Measurements from ENCODE around the gene ATMIN. TPM values are rescaled to one million over a fixed set of nuclear protein-coding genes. Genes with fewer than 3 reads are reported as not detected.

The ATMIN gene
- polyA plus RNA-seq, 1 of the 3 experiments (the other 2 are of a cell fraction): 15.3 TPM

DNA sequence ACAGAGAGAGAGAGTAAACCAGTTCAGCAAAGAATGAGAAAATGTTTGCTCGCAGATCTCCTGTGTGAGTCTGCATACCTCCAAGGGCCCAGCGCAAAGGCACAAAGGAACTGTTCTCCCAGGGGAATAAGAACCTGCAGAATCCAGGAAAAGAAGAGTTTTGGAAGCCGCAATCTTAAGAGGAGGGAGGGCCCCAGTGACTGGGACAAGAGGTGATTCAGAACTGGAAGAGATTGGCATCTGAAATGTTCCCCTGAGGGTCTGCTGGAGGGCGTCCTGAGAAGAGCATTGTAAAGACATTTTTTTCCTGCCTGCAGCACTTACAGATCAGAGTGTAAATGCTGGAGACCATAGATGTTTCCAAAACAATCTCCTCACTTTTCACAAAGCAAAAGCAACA is 6.1 kb downstream of the ATMIN start (continued):
- TF ChIP-seq, protein P1, sequence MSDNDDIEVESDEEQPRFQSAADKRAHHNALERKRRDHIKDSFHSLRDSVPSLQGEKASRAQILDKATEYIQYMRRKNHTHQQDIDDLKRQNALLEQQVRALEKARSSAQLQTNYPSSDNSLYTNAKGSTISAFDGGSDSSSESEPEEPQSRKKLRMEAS (IDR thresholded peaks at IDR 0.05; ENCODE audit: low read depth): no peak
- TF ChIP-seq MXI1 (IDR thresholded peaks at IDR 0.05; ENCODE audit: low read depth, low read length): no peak

DNA sequence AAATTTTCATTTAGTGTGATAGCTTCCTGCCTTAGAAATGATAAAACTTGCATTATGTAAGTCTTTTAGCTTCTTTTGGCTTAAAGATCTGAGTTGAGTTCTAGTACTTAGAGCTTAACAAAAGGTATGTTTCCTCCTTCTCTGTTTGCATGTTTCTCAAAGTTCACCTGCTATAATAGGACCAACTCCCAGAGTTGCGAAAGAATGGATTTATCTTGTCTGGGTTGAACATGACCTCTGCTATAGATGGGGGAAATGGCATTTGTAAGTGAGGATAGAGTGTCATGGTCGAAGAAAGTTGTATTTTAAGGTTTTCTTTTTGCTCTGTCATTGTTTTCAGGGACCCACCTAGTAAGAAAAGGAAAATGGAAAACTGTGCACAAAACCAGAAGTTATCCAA is 7.2 kb downstream of the ATMIN start:
- Histone ChIP-seq H4K20me1 (ENCODE audit: insufficient read depth) (peaks cover 9% of the 10 kb centered on the region; the same call in 1 of the 2 replicates), H2AFZ (ENCODE audit: low read depth) (no peak overlapping the region), H3K79me2 (ENCODE audit: insufficient read depth) (peaks cover 33% of the 10 kb centered on the region), H3K4me1 (ENCODE audit: control insufficient read depth in 1 of 2, insufficient read depth in 2 of 2, low read depth in 1 of 2, low read length in 1 of 2) (peaks cover 0 to 2% of the 10 kb centered on the region in 2 experiments; a peak in 2 of 4 replicates), H3K27ac (ENCODE audit: low read depth in 2 of 2, low read length in 1 of 2) (no peak overlapping the region), H3K27me3 (ENCODE audit: insufficient read depth) (no peaks in the 10 kb centered on the region), H3K9me2 (no peaks in the 10 kb centered on the region), H3K9ac (no peak overlapping the region), H3K4me3 (ENCODE audit: low read depth in 2 of 2, low read length in 1 of 2) (no peak overlapping the region), H3K4me2 (no peak overlapping the region), H3K36me3 (replicated peaks in 1 of 2; ENCODE audit: control insufficient read depth in 1 of 2, insufficient read depth in 2 of 2, low read length in 1 of 2) (peaks cover 40 to 71% of the 10 kb centered on the region in 2 experiments), H3F3A (replicated peaks; ENCODE audit: insufficient read depth) (peaks cover 7% of the 10 kb centered on the region), H3K9me3 (no peaks in the 10 kb centered on the region)
- WGBS (ENCODE audit: low lambda C conversion rate): 89% methylated on average over 2 of the region's 2 CpGs
- DNase-seq: no peak
- TF ChIP-seq, protein P2, sequence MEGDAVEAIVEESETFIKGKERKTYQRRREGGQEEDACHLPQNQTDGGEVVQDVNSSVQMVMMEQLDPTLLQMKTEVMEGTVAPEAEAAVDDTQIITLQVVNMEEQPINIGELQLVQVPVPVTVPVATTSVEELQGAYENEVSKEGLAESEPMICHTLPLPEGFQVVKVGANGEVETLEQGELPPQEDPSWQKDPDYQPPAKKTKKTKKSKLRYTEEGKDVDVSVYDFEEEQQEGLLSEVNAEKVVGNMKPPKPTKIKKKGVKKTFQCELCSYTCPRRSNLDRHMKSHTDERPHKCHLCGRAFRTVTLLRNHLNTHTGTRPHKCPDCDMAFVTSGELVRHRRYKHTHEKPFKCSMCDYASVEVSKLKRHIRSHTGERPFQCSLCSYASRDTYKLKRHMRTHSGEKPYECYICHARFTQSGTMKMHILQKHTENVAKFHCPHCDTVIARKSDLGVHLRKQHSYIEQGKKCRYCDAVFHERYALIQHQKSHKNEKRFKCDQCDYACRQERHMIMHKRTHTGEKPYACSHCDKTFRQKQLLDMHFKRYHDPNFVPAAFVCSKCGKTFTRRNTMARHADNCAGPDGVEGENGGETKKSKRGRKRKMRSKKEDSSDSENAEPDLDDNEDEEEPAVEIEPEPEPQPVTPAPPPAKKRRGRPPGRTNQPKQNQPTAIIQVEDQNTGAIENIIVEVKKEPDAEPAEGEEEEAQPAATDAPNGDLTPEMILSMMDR (IDR thresholded peaks at IDR 0.05): no peak
- TF ChIP-seq NRF1 (IDR thresholded peaks at IDR 0.05; ENCODE audit: low read depth, low read length): no peak
- TF ChIP-seq, protein P3, sequence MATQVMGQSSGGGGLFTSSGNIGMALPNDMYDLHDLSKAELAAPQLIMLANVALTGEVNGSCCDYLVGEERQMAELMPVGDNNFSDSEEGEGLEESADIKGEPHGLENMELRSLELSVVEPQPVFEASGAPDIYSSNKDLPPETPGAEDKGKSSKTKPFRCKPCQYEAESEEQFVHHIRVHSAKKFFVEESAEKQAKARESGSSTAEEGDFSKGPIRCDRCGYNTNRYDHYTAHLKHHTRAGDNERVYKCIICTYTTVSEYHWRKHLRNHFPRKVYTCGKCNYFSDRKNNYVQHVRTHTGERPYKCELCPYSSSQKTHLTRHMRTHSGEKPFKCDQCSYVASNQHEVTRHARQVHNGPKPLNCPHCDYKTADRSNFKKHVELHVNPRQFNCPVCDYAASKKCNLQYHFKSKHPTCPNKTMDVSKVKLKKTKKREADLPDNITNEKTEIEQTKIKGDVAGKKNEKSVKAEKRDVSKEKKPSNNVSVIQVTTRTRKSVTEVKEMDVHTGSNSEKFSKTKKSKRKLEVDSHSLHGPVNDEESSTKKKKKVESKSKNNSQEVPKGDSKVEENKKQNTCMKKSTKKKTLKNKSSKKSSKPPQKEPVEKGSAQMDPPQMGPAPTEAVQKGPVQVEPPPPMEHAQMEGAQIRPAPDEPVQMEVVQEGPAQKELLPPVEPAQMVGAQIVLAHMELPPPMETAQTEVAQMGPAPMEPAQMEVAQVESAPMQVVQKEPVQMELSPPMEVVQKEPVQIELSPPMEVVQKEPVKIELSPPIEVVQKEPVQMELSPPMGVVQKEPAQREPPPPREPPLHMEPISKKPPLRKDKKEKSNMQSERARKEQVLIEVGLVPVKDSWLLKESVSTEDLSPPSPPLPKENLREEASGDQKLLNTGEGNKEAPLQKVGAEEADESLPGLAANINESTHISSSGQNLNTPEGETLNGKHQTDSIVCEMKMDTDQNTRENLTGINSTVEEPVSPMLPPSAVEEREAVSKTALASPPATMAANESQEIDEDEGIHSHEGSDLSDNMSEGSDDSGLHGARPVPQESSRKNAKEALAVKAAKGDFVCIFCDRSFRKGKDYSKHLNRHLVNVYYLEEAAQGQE (IDR thresholded peaks at IDR 0.05; ENCODE audit: low read depth, low read length): no peak
- no peak for TF ChIP-seq RCOR1 (IDR thresholded peaks at IDR 0.05; ENCODE audit: low read length)
- no peak for TF ChIP-seq EZH2phosphoT487 (IDR thresholded peaks at IDR 0.05; ENCODE audit: borderline replicate concordance, low read depth)
- no peak for TF ChIP-seq GABPA (IDR thresholded peaks at IDR 0.05; ENCODE audit: low read depth)
- no peak for TF ChIP-seq RAD21 (IDR thresholded peaks at IDR 0.05; ENCODE audit: low read length)
- no peak for TF ChIP-seq MEF2A (IDR thresholded peaks at IDR 0.05; ENCODE audit: borderline replicate concordance, low read depth)
- no peak for TF ChIP-seq CHD2 (IDR thresholded peaks at IDR 0.05; ENCODE audit: low read length, partially characterized antibody)
- no peak for TF ChIP-seq FOSL2 (IDR thresholded peaks at IDR 0.05; ENCODE audit: borderline replicate concordance, low read depth)
- no peak for TF ChIP-seq NFIC (IDR thresholded peaks at IDR 0.05; ENCODE audit: borderline replicate concordance)
- TF ChIP-seq EP300 (IDR thresholded peaks at IDR 0.05; ENCODE audit: borderline replicate concordance in 1 of 2, low read depth in 1 of 2, low read length in 1 of 2): no peak
- TF ChIP-seq TAF1 (IDR thresholded peaks at IDR 0.05; ENCODE audit: borderline replicate concordance, low read depth, low read length): no peak
- no peak for TF ChIP-seq GATA2 (CRISPR knock-in tag; IDR thresholded peaks at IDR 0.05)
- TF ChIP-seq TCF12 (IDR thresholded peaks at IDR 0.05): no peak
- CTCF ChIA-PET: no interaction called here
- POLR2A ChIA-PET: no interaction called here

Measured in SK-N-SH (cell line).